Heart right ventricle (tissue), 16 donors: ENCODE measurements around the gene TSC22D1. TPM values are rescaled to one million over a fixed set of nuclear protein-coding genes. Genes with fewer than 3 reads are reported as not detected.

Source experiments
- ATAC-seq, 8 donors: fragments of 200-7000 bp; cut with Tn5 transposase; one replicate each; pipeline ENCODE4 v1.9.1; 2020; ENCODE audit warnings: mild to moderate bottlenecking in 8 of 8, moderate library complexity in 8 of 8, moderate number of reproducible peaks in 1 of 8
- DNase-seq, 2 donors: peaks; one replicate each; pipeline ENCODE4 v3.0.0-alpha.2; 2020
- H3K27ac ChIP-seq, 10 donors: fragments of 200-600 bp; sonication (generic) in 2 of 10; one replicate each; pipeline versions ENCODE4 v1.5.0 to v1.8.0; 2020 to 2022; ENCODE audit warnings: mild to moderate bottlenecking in 3 of 10
- H3K27me3 ChIP-seq, 7 donors: fragments of 200-600 bp; one replicate each; pipeline ENCODE4 v1.8.0; 2021 to 2022; ENCODE audit warnings: mild to moderate bottlenecking in 2 of 7
- H3K36me3 ChIP-seq, 9 donors: fragments of 200-600 bp; sonication (generic) in 1 of 9; one replicate each; pipeline versions ENCODE4 v1.5.0 to v1.8.0; 2020 to 2022; ENCODE audit warnings: mild to moderate bottlenecking in 2 of 9
- H3K4me1 ChIP-seq, 9 donors: fragments of 200-600 bp; sonication (generic) in 1 of 9; one replicate each; pipeline versions ENCODE4 v1.5.0 to v1.8.0; 2020 to 2022; ENCODE audit warnings: mild to moderate bottlenecking in 4 of 9
- H3K4me3 ChIP-seq, 10 donors: fragments of 200-600 bp; sonication (generic) in 2 of 10; one replicate each; pipeline versions ENCODE4 v1.5.0 to v1.8.0; 2020 to 2022; ENCODE audit warnings: mild to moderate bottlenecking in 7 of 10, moderate library complexity in 2 of 10
- H3K9me3 ChIP-seq, 11 donors: fragments of 200-600 bp in 10 of 11; sonication (generic) in 2 of 11; one replicate each; pipeline versions ENCODE4 v1.5.0 to v1.8.0; 2013 to 2022; ENCODE audit warnings: mild to moderate bottlenecking in 2 of 11, control low read depth in 1 of 11, moderate library complexity in 1 of 11
- WGBS, 2 donors: extraction: QIAGEN DNeasy Blood & Tissue Kit; methylation state at CpG; one replicate each; pipeline ENCODE4 v1.1.7; 2013; ENCODE audit warnings: inconsistent platforms in 1 of 2; 5-methylcytosine and 5-hydroxymethylcytosine counted together
- intact Hi-C, 10 donors: fragments of 100-400 bp; cut with DNase I; formaldehyde crosslinking; loops; one replicate each; pipeline versions ENCODE4 v1.11.1 to v1.14.2; 2022
- polyA plus RNA-seq, 2 donors: library from polyadenylated mRNA; stranded (reverse); fragments of 200-250 nt; gene quantifications; one replicate each; pipeline ENCODE4 v1.2.3, GENCODE V29; 2013
- total RNA-seq, 10 donors: library from RNA; stranded (reverse); fragmentation: NEBNext Ultra II Directional in 3 of 10; extraction: Animal tissue kit (Norgen Biotek cat#: 25700) in 3 of 10; gene quantifications; one replicate each; pipeline versions ENCODE4 v1.2.1 to v1.2.4, GENCODE V29; 2021 to 2023
- TF ChIP-seq, protein P1 (sequence below), 9 donors: fragments of 200-600 bp; sonication (generic) in 2 of 9; IDR thresholded peaks; one replicate each; pipeline versions ENCODE4 v1.5.0 to v1.8.0; 2021 to 2022; ENCODE audit warnings: antibody characterized with exemption in 9 of 9, mild to moderate bottlenecking in 5 of 9, moderate library complexity in 1 of 9
- donor health status: Arrhythmogenic right ventricular cardiomyopathy.
- donor health status: ischemic (EF 13 %, LVEDD 7.1; RV severe dilation, severe dysfunction).
- donor health status: healthy with polysubstance abuse.
- donor health status: DM: no; HTN: yes; CAD: no.
- donor health status: DM: no; HTN: no; CAD: no.
- donor health status: ischemic (EF 25% LVEDD 6.9; RV normal size, moderate dysfunction).
- donor health status: ischemic (EF 25% LVEDD 5.7; RV mildly dilated, moderate dysfunction).
- donor health status: healthy.
- donor health status: DM: yes; HTN: yes; CAD: no.
- donor health status: Ischemic cardiomyopathy.
- donor health status: ischemic (EF 35%, LVEDD 5.7; RV mildly dilated, moderate dysfunction).
- donor health status: nonischemic (EF 11% LVEDD 7.7; RV severe dilation, severe dysfunction).
- donor health status: DM: yes; HTN: yes; CAD: no.
- donor health status: PGD.
- donor health status: ischemic (EF 29% LVEDD 5.4; RV normal size, mild dysfunction).
- donor health status: nonischemic (EF 23%, LVEDD 6.1; RV moderate dilation, normal function).

The TSC22D1 gene
- total and polyA plus RNA-seq, 12 donors: 48.5 to 200 (median 113) TPM

DNA sequence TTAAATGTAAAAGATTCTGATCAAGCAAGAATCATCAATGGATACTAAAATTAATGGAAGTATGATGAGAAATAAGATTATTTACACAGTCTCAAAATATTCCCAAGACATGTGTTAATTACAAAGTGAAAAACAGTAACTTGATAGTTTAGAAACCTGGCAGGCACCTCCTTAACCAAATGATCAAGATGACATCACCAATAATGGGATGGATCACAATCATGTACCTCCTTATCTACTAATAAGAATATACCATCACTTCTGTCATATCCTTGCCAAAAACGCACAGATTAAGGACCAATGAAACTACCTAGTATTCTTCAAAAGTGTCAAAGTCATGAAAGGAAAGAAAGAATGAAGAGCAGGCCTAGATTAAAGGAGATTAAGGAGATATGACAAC lies 30.0 kb downstream of the TSC22D1 start:
- intact Hi-C loops: no loop called here
- Histone ChIP-seq H3K36me3 (no peaks in the 10 kb centered on the region), H3K27ac (no peak overlapping the region), H3K4me1 (peaks cover 0 to 10% (median 4%) of the 10 kb centered on the region in 9 donors), H3K4me3 (no peak overlapping the region), H3K27me3 (no peaks in the 10 kb centered on the region), H3K9me3 (no peaks in the 10 kb centered on the region)
- DNase-seq: no peak
- WGBS, 2 donors: 91 to 100% methylated on average over 1 of the region's 1 CpG
- TF ChIP-seq, protein P1, sequence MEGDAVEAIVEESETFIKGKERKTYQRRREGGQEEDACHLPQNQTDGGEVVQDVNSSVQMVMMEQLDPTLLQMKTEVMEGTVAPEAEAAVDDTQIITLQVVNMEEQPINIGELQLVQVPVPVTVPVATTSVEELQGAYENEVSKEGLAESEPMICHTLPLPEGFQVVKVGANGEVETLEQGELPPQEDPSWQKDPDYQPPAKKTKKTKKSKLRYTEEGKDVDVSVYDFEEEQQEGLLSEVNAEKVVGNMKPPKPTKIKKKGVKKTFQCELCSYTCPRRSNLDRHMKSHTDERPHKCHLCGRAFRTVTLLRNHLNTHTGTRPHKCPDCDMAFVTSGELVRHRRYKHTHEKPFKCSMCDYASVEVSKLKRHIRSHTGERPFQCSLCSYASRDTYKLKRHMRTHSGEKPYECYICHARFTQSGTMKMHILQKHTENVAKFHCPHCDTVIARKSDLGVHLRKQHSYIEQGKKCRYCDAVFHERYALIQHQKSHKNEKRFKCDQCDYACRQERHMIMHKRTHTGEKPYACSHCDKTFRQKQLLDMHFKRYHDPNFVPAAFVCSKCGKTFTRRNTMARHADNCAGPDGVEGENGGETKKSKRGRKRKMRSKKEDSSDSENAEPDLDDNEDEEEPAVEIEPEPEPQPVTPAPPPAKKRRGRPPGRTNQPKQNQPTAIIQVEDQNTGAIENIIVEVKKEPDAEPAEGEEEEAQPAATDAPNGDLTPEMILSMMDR (IDR thresholded peaks at IDR 0.05): no peak
- no peak for ATAC-seq

DNA sequence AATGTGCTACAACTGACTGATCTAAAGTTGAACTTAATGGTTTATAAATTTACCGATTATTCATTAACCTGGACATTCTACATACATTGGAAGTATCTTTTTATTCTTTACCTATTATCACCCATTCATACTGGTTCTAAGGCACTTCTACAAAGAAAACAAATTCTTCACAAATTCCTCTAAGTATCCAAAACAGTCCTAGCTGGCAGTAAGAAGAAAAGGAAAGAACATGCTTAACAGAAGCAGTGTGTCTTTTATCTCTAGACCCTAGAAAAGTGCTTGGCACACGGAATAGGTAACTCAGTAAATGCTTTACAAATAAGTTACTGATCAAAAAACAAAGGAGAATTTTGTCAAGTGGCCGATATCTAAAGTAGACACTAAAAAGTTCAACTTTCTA lies 32.8 kb downstream of the TSC22D1 start:
- Histone ChIP-seq H3K4me1 (peaks cover 0 to 10% (median 4%) of the 10 kb centered on the region in 9 donors), H3K4me3 (no peak overlapping the region), H3K9me3 (no peaks in the 10 kb centered on the region), H3K27me3 (no peaks in the 10 kb centered on the region), H3K36me3 (peaks cover 0 to 14% (median 0%) of the 10 kb centered on the region in 9 donors), H3K27ac (no peak overlapping the region)
- ATAC-seq: no peak
- 94 to 97% methylated on average over 3 of the region's 3 CpGs for WGBS, 2 donors
- DNase-seq: no peak
- intact Hi-C loops: no loop called here
- TF ChIP-seq, protein P1 (IDR thresholded peaks at IDR 0.05): no peak

DNA sequence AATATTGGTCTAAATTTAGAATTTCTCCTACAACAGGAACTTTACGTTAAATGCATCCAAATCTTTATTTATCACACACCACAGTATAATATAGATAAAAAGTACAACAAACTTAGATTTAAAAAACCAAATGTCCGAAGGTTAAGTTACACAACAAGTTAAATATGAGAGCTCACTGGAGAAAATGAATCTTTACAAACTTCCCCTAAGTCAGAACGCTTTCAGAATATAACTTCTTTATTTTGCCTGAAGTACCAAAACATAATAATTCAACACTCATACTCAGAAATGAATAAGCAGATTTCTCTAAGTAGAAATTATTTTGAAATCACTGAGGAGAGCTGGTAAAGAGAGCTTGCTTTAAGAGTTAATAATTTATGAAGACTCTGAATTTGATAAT lies 33.8 kb downstream of the TSC22D1 start:
- intact Hi-C loops: no loop called here
- peaks cover 0 to 23% (median 0%) of the 10 kb centered on the region in 9 donors for H3K36me3 ChIP-seq
- H3K27ac ChIP-seq: no peak overlapping the region
- ATAC-seq: no peak
- no peaks in the 10 kb centered on the region for H3K9me3 ChIP-seq
- H3K27me3 ChIP-seq: no peaks in the 10 kb centered on the region
- TF ChIP-seq, protein P1 (IDR thresholded peaks at IDR 0.05): no peak
- WGBS, 2 donors: 87 to 88% methylated on average over 3 of the region's 3 CpGs
- no peak for DNase-seq
- peaks cover 0 to 10% (median 4%) of the 10 kb centered on the region in 9 donors for H3K4me1 ChIP-seq
- H3K4me3 ChIP-seq: no peak overlapping the region

DNA sequence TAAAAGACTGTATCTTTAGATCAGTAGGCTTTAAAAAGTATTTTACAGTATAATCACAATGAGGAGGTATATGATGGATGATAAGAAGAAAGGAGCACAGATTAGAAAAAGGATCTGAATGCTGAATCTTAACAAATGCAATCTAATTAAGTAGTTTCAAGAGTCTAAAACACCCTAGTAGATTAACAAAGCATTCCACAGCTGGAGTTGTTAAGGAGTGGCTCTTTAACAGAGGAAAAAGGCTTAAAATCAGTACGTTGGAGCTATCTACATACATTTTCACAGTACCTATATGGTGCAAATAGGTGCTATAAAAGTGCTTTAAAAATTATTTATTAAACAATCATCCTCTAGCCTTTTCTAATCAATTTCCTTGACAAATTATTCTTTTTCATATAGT lies 34.5 kb downstream of the TSC22D1 start:
- Histone ChIP-seq H3K27me3 (no peaks in the 10 kb centered on the region), H3K4me1 (peaks cover 0 to 10% (median 4%) of the 10 kb centered on the region in 9 donors), H3K4me3 (no peak overlapping the region), H3K36me3 (peaks cover 0 to 24% (median 0%) of the 10 kb centered on the region in 9 donors), H3K9me3 (no peaks in the 10 kb centered on the region), H3K27ac (no peak overlapping the region)
- TF ChIP-seq, protein P1 (IDR thresholded peaks at IDR 0.05): no peak
- DNase-seq: no peak
- intact Hi-C loops: no loop called here
- WGBS, 2 donors: 78 to 90% methylated on average over 1 of the region's 1 CpG
- ATAC-seq: no peak
